ENCODE measurements around the gene NFATC3. TPM values are rescaled to one million over a fixed set of nuclear protein-coding genes. Genes with fewer than 3 reads are reported as not detected.

The NFATC3 gene
- total and polyA plus RNA-seq, 2 donors (not counting 1 experiment from before 2014, with no cell fraction given): 33.4 to 115 TPM

DNA sequence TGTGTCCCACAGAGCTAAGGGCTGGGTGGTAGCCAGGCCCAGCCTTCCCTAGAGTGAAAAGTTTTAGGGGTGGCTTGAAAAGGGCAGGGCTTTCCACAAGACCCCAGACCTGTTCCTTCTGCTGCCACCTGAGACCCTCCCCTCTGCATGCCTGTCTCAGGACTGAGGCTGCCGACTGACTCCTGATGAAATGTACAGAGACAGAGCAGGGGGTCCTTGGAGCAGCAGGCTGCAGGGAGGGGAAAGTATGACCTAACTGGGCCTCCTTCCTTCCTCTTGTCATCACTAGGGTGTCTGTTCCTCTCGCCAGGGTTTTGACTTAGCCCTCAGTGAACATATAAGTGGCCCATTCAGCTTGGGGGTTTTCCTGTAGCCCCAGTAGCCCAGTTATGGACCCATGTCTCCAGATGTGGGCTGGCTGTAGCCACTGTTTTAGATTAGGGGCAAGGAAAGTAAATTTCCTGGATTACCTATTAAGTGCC lies 14.9 kb upstream of the NFATC3 start:
- Histone ChIP-seq H4K20me1 (ENCODE audit: control insufficient read depth, insufficient read depth, low read length, poor library complexity, severe bottlenecking) (peaks cover 51% of the 10 kb centered on the region), H3K4me1 (ENCODE audit: control insufficient read depth in 2 of 2, insufficient read depth in 2 of 2, low read length in 2 of 2) (peaks cover 54 to 61% of the 10 kb centered on the region in 2 donors), H3K27ac (ENCODE audit: low read length in 2 of 2) (peak overlapping the region; percentile 62 to 65), H3K79me2 (ENCODE audit: control insufficient read depth, insufficient read depth, low read length) (peaks cover 57% of the 10 kb centered on the region), H3K36me3 (replicated peaks in 1 of 2; ENCODE audit: control extremely low read depth in 1 of 2, control insufficient read depth in 1 of 2, extremely low read depth in 1 of 2, insufficient read depth in 2 of 2, low read length in 1 of 2) (peaks cover 7 to 79% of the 10 kb centered on the region in 2 experiments), H3K4me3 (ENCODE audit: control extremely low read depth in 1 of 5, extremely low read depth in 1 of 5, insufficient read depth in 1 of 5, low read depth in 2 of 5, low read length in 4 of 5) (no peak overlapping the region), H3K9me3 (ENCODE audit: control extremely low read depth in 1 of 3, control insufficient read depth in 2 of 3, insufficient read depth in 1 of 3, low read length in 2 of 3) (peaks cover 0 to 4% (median 0%) of the 10 kb centered on the region in 3 donors), H3K4me2 (replicated peaks; ENCODE audit: low read depth, low read length, poor library complexity, severe bottlenecking) (peak overlapping the region; percentile 61), H2AFZ (ENCODE audit: insufficient read depth, low read depth, low read length, poor library complexity, severe bottlenecking) (no peak overlapping the region), H3K9ac (ENCODE audit: low read length) (no peak overlapping the region), H3K27me3 (replicated peaks in 1 of 4; ENCODE audit: control extremely low read depth in 1 of 4, control insufficient read depth in 3 of 4, insufficient read depth in 4 of 4, low read length in 3 of 4) (no peaks in the 10 kb centered on the region)
- no peaks in the 10 kb centered on the region for H3K9me3 Mint-ChIP-seq (ENCODE audit: insufficient read depth)
- no CpG with 5 or more reads among the region's 2 CpGs for WGBS (ENCODE audit: insufficient coverage)
- intact Hi-C loops (cut with micrococcal nuclease): loop anchor here (1.0 to 2.0 kb wide), 2 partner anchors 15 to 46 kb away; partner anchors contain the start of gene NFATC3
- TF ChIP-seq, protein P1, sequence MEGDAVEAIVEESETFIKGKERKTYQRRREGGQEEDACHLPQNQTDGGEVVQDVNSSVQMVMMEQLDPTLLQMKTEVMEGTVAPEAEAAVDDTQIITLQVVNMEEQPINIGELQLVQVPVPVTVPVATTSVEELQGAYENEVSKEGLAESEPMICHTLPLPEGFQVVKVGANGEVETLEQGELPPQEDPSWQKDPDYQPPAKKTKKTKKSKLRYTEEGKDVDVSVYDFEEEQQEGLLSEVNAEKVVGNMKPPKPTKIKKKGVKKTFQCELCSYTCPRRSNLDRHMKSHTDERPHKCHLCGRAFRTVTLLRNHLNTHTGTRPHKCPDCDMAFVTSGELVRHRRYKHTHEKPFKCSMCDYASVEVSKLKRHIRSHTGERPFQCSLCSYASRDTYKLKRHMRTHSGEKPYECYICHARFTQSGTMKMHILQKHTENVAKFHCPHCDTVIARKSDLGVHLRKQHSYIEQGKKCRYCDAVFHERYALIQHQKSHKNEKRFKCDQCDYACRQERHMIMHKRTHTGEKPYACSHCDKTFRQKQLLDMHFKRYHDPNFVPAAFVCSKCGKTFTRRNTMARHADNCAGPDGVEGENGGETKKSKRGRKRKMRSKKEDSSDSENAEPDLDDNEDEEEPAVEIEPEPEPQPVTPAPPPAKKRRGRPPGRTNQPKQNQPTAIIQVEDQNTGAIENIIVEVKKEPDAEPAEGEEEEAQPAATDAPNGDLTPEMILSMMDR (IDR thresholded peaks at IDR 0.05): no peak
- no peak for TF ChIP-seq EZH2 (IDR thresholded peaks at IDR 0.05; ENCODE audit: borderline replicate concordance, insufficient read depth, low read depth, low read length, poor library complexity, severe bottlenecking)
- H3K27me3 Mint-ChIP-seq: no peaks in the 10 kb centered on the region
- ATAC-seq (ENCODE audit: low read depth): no peak
- H3K27ac Mint-ChIP-seq: peak overlapping the region; percentile 86
- DNase-seq: peak; percentile 46
- H3K4me1 Mint-ChIP-seq: peaks cover 58% of the 10 kb centered on the region
- POLR2A ChIA-PET: interaction anchor here (0.6 to 4.7 kb wide), 4 partner anchors 14 to 1670 kb away, joined by 3 to 52 read pairs (median 9); partner anchors contain the start of gene NFATC3
- peak overlapping the region; percentile 72 for H3K4me3 Mint-ChIP-seq
- CTCF ChIA-PET: interaction anchor here (0.6 to 14.0 kb wide), 14 partner anchors 9 to 254 kb away, joined by 3 to 242 read pairs (median 6); partner anchors contain the start of genes NFATC3 and NRN1L

Measured in B cell (primary cell).